ENCODE data around the gene SP100.
A peak's percentile ranks its signal among the peaks of the same experiment; 100 is the strongest.
"Not testable (repeated sequence)": the region's sequence is repeated elsewhere in the genome, so short reads cannot be mapped to it uniquely, and the experiment has no call there.

SP100 gene

DNA sequence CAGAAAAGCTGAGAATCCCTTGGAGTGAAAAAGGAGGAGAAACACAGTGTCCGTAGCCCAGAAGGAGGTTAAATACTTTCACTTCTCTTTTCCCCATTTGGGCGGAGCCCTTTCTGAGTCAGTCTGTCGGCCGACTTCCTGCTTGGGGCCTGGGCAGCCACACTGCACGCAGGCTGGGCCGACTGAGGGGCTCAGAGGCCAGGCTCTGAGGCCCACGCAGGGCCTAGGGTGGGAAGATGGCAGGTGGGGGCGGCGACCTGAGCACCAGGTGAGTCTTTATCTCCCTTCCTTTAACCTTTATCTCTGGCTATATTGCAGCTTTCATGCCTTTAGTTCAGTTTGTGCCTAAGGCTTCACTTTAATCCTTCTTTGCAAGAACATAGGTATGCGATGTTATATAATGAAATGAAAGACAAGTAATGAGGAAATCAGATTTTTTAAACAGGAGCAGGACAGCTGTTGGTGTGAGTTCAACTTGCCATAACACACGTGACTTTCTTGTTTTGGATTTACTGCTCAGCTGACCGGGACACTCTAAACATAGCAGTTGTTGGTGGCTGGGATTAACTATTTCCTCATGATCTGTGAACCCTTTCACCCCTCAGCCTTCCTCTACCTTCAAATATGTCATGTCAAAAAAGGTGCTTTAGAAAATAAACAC lies at the start of gene SP100:
Gene SP100, plus strand, starts transcription at position 141 of the 661 bp plus-strand sequence. Its CDS starts 96 bp downstream, at position 237.
- DNase-seq: peak; percentile 30

DNA sequence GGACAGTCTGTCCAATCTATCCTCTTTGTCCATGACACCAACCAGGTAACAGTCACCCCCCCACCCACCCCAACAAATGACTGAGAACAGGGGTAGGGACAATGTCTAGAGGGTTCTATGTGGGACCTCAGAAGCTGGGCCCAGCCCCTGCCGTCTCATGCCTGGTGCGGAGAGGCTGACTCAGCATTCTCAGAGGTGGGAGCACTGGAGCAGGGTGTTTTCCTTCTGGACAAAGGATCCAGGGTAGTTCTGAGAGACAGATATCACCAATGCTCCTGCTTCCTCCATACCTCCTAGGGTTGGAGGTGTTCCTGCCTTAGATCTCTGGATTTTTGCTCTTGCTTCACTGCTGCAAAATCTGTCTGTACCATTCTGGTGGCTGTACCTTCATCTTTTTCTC lies 33.9 kb upstream of the SP100 start:
- DNase-seq: no peak

DNA sequence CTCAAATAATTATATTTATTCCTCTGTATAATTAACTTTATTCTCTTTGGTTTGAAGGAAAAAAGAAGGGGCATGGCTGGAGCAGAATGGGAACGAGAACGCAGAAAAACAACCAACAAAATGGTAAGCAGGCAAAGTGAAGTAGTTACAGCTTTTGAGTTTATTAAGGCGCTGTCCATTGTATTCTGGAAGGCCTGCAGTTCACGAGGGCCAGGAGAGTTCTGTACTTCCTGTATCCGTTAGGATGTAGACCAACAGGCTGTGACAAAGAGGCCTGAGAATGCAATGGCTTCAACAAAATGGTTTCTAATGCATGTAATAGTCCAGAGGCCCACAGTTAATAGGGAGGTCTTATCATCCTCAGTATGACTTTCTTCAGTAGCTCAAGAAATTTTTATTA lies 32.5 kb upstream of the SP100 start:
- no peak for DNase-seq

GRCh38 chr2:230384986-230385385 lies 31.0 kb upstream of the SP100 start:
- no peak for DNase-seq

- DNase-seq: no peak
Measured at GRCh38 chr2:230394301-230394700, 21.7 kb upstream of the SP100 start.

DNA sequence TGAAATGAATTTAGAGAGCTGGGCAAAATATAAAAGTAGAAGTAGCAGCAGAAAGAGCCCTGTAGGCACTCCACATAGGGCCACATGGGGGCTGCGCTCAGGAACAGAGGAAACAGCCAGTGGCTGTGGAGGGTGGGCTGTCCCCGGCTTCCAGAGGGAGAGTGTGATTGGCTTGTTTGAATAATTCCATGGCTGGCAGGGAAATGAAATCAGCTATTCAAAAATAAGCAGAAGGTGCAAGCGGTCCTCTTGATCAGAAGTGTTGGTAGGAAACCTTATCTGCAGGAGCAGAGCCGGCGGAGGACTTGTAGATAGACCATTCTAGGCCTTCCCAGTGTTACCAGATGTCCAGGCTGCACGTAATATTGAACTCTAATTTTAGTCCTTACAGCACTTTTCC lies 17.3 kb upstream of the SP100 start:
- DNase-seq: not testable (repeated sequence)

DNA sequence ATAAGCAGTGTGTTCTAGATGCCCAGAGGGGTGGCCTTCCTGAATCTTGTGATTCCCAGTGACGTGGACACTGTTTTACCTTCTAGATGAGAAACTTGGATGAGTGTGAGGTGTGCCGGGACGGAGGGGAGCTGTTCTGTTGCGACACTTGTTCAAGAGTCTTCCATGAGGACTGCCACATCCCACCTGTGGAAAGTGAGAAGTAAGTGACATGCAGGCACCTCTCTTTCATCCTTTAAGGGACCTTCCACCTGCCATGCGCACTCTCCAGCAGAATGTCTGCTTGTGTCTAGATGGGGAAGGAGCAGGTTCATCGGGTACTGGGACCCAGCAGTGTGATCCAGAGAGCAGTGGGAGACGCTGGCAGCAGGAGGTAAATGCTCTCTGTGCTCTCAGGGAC lies 16.0 kb upstream of the SP100 start:
- no peak for DNase-seq

- DNase-seq: no peak
Measured at GRCh38 chr2:230400454-230400853, 15.5 kb upstream of the SP100 start.

DNA sequence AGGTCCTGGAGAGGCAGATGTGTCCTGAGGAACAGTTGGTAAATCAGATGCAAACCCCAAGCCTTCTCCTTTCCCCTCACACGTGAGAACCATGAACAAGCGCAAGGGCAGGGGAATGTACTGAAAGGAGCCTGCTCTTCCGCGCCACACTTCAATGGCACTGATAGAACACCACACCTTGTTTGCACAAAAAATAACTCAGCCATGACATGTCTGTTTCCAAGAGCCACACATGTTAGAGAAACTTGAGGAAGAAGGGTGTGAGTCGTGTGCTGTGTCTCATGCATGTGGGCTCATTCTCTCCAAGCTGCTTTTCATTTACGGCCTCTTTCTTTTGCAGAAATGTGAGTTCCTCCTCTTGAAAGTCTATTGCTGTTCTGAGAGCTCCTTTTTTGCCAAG lies 15.0 kb upstream of the SP100 start:
- not testable (repeated sequence) for DNase-seq

DNA sequence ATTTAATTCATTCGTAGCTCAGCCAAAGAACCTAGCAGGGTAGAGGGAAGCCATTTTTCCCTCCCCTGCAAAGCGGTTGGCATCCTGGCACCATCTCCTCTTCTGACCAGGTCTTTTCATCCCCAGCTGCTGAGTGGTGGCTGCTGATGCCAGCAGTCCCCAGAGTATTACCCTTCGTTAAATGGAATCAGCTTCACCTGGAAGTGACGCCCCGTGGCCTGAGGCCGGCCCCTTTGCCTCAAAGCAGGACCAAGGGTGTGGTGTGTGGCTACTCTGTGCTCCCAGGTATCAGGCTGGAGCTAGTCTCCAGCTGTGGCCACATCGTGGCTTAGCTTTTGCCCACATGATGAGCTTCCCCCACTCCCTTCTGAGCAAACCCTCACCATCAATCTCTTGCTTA lies 12.3 kb upstream of the SP100 start:
- DNase-seq: no peak

- DNase-seq: no peak
Measured at GRCh38 chr2:230405824-230406223, 10.2 kb upstream of the SP100 start.

DNA sequence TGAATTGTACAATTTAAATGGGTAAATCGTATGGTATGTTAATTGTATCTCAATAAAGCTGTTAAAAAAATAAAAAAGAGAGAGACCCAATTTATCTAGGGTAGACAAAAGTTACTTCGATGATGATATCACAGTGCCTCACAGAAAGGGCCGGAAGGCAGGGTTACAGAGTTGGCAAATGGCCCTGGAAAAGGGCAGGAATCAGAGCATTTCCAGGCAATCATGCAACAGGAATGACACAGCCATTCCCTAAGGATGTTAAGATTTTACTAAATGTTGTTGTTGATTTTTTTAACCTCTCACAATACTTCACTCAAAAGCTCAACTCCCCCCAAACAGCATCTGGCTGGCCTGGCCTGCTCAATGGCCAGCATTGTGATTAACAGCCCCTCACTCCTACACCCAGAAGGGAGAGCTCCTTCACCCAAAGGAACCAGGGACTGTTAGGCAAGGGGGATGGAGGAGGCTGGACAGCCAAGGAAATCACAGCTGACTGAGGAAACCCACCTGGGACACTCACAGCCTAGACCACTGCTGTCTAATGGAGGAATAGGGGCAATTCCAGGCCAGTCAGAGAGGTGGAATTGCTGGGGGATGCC lies 7.7 kb upstream of the SP100 start:
- DNase-seq: peak; percentile 64

DNA sequence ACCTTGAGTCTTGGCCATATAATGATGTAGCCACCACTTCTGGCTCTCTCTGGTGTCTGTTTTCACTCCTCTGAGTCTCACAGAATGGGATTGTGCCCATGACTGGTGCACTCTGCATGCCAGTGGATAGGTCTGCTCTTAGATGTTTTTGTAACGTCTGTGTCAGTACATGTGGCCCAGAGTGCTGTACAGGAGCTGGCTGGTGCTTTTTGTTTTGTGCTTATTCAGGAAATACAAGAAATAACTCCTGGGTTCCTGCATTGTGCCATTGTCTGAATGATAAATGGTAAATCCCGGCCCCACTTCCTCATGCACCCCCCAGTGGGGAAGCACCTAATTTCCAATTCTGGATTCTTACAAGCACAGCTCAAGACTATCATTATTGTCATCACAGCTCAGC lies 6.7 kb upstream of the SP100 start:
- not testable (repeated sequence) for DNase-seq

- DNase-seq: no peak
Measured at GRCh38 chr2:230410263-230410662, 5.7 kb upstream of the SP100 start.

GRCh38 chr2:230410861-230411569 lies 5.0 kb upstream of the SP100 start:
- DNase-seq: no peak

- peak; percentile 29 for DNase-seq
Measured at GRCh38 chr2:230411570-230412370, 4.2 kb upstream of the SP100 start.

GRCh38 chr2:230412371-230412711 lies 3.7 kb upstream of the SP100 start:
- no peak for DNase-seq

- no peak for DNase-seq
Measured at GRCh38 chr2:230412846-230413245, 3.2 kb upstream of the SP100 start.

DNA sequence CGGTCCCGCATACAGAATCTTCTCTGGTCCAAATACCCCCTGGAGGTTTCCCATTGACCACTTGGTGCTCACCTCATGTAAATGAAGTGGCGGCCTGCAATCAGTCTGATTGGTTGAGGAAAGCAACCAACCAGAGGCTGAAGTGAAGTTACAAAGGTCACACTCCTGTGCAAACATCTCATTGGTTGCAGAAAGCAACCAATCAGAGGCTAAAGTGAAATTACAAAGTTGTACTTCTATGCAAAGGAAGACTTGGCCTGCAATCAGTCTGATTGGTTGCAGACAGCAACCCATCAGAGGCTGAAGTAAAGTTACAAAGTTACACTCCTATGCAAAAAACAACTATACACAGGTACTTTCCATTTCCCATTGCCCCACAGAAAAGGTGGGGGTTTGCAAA lies 2.5 kb upstream of the SP100 start:
- DNase-seq: no peak

GRCh38 chr2:230414302-230414701 lies 1.7 kb upstream of the SP100 start:
- DNase-seq: no peak

DNA sequence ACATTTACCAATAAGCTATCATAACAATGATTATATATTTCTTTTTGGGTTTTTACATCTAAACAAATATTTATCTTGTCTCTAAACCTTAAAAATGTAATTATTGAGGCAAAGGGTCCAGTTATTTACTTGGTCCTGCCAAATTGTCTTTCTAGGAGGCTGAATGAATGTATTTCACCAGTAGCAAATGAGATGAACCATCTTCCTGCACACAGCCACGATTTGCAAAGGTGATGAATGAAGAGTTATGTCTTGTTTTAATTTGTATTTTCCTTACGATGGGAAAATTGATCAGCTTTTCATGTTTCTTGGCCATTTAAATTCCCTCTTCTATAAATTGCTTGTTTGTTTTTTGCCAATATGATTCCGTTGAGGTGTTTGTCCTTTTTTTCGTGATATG lies 1.4 kb downstream of the SP100 start:
- no peak for DNase-seq

GRCh38 chr2:230418341-230419016 lies 2.5 kb downstream of the SP100 start:
- DNase-seq: no peak

GRCh38 chr2:230419181-230419580 lies 3.2 kb downstream of the SP100 start:
- no peak for DNase-seq

Data from T1000 (cell line).